Measurements from ENCODE around the gene MANF.
A peak's percentile ranks its signal among the peaks of the same experiment; 100 is the strongest.

The MANF gene

GRCh38 chr3:51343918-51344687 is 41.0 kb upstream of the MANF start:
- no peak for TF ChIP-seq CTCF (IDR thresholded peaks at IDR 0.05; ENCODE audit: low read depth, low read length)
- DNase-seq (ENCODE audit: low read depth in 2 of 2) = peak; percentile 79 to 92
- H3K4me3 ChIP-seq (replicated peaks in 1 of 2; ENCODE audit: low read depth in 2 of 2, low read length in 2 of 2) = no peak overlapping the region

DNA sequence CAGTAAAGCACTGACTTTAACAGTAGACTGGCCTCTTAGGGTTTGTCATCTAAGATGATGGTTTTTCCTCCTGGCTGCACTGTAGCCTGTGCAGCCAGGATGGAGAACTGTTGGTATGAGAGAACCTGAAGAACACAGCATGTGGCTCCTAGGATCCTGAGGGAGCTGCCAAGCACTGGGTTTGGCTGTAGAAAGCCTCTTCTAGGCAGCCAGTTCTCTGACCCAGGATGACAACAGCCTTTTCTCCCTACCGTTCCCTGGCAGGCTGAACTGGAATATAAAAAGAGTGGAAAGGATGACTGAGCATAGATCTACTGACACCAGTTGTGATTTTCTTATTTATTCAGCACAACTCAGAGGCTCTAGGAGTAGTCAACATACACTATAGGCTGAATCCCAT is 34.3 kb upstream of the MANF start:
- TF ChIP-seq CTCF (IDR thresholded peaks at IDR 0.05; ENCODE audit: low read depth, low read length) = no peak
- no peak overlapping the region for H3K4me3 ChIP-seq (replicated peaks in 1 of 2; ENCODE audit: low read depth in 2 of 2, low read length in 2 of 2)
- no peak for DNase-seq (ENCODE audit: low read depth in 2 of 2)

DNA sequence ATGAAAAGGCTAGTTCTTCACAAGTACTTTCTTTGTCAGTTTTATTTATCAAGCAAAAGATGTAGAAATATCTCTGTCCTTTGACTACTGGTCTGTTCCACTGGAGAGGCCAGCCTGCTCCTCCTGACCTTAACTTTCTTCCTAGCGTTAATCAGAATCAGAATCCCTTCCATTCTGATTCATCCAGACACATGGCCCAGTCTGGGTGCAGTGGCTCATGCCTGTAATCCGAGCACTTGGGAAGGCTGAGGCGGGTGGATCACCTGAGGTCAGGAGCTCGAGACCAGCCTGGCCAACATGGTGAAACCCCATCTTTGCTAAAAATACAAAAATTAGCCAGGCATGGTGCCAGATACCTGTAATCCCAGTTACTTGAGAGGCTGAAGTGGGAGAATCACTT is 32.0 kb upstream of the MANF start:
- no peak overlapping the region for H3K4me3 ChIP-seq (replicated peaks in 1 of 2; ENCODE audit: low read depth in 2 of 2, low read length in 2 of 2)
- no peak for DNase-seq (ENCODE audit: low read depth in 2 of 2)
- TF ChIP-seq CTCF (IDR thresholded peaks at IDR 0.05; ENCODE audit: low read depth, low read length) = no peak

DNA sequence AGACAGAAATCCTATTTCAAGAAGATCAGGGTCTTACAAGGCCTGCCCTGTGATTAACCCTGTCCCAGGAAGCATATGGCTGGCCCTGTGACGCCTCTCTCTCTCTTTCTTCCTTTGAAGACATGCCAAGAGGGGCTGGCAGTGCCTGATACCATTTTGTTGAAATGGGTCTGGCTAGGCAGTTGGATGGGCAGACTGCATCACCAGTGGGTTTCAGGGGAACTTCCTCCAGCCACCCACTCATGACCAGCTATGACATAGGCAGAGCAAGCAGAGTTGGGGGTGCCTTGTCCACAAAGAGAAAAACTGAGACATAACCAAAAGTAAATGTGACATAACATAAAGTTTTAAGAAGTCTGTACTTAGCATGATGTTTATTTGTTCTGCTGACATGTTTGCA is 31.4 kb upstream of the MANF start:
- no peak overlapping the region for H3K4me3 ChIP-seq (replicated peaks in 1 of 2; ENCODE audit: low read depth in 2 of 2, low read length in 2 of 2)
- DNase-seq (ENCODE audit: low read depth in 2 of 2) = peak in 1 of 2 donors; percentile 63
- no peak for TF ChIP-seq CTCF (IDR thresholded peaks at IDR 0.05; ENCODE audit: low read depth, low read length)

DNA sequence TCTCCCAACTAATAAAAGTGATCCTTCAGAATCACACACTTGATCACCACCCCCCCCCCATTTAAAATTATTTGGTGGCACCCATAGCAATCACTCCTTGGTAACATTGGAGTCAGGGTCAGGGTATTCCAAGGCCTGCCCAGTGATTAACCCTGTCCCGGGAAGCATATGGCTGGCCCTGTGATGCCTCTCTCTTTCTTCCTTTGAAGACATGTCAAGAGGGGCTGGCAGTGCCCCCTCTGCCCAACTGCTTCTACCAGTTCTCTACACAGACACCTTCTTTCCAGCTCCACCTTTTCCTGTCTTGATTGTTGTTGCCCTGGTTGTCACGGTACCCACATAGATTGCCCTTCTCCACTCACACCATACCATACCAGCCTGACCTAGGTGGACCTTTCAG is 30.9 kb upstream of the MANF start:
- no peak overlapping the region for H3K4me3 ChIP-seq (replicated peaks in 1 of 2; ENCODE audit: low read depth in 2 of 2, low read length in 2 of 2)
- TF ChIP-seq CTCF (IDR thresholded peaks at IDR 0.05; ENCODE audit: low read depth, low read length) = no peak
- no peak for DNase-seq (ENCODE audit: low read depth in 2 of 2)

DNA sequence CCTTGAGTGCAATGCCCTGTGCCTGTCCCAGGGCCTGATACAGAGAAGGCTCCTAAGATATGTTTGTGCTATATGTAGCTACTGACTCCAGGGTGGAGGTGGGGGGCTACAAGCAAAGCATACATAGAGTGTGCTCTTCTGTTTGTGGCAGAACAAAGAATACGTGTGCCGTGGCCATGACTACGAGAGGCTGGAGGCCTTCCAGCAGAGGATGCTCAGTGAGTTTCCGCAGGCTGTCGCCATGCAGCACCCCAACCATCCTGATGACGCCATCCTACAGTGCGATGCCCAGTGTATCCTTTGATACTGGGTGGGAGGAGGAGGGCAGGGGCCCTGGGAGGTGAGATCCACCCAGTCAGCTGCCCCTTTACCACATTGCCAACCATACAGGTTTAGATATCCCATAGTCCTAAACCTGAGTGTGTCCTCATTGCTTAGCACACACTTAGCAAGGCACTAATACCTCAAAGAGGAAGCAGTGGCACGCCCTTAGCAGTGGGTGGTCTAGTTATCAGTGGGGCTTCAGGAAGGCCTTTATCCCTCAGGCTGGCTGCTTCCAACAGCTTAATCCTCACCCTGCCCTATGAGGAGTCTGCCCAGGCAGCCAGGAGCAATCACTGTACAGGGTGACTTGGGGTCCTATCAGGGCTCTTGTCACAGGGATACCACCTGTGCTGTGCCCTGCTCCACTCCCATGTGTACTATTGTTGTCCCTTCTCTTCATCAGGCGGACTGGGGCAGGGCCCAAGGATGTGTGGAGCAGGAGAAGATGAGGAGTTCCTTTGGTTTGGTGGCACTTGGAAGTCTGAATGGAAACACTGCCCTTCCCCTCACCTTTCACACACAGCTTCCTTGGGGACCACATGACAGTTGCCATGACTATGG is 30.1 kb upstream of the MANF start:
- DNase-seq (ENCODE audit: low read depth in 2 of 2) = no peak
- TF ChIP-seq CTCF (IDR thresholded peaks at IDR 0.05; ENCODE audit: low read depth, low read length) = no peak
- no peak overlapping the region for H3K4me3 ChIP-seq (replicated peaks in 1 of 2; ENCODE audit: low read depth in 2 of 2, low read length in 2 of 2)
